GM12878 (cell line): ENCODE measurements around the gene TBX5. TPM values are rescaled to one million over a fixed set of nuclear protein-coding genes. Genes with fewer than 3 reads are reported as not detected.

ENCODE experiments used
- ATAC-seq: fragments of 200-7000 bp; cut with Tn5 transposase; 3 replicates; pipeline ENCODE4 v1.9.1; 2020; ENCODE audit warnings: mild to moderate bottlenecking, moderate library complexity
- BruUV-seq: library from RNA; stranded (reverse); fragments of 400-500 nt; replicated peaks from 2 replicates; lab custom pipeline; 2021; lab: Mats Ljungman, UMichigan
- CTCF ChIA-PET: fragments of 300-600 bp; sonication (Branson Sonifier 250); formaldehyde crosslinking; extraction: SDS; loops from one replicate; lab custom pipeline; 2021; ENCODE audit warnings: inconsistent platforms; lab: Yijun Ruan, JAX
- POLR2A ChIA-PET: fragments of 350-600 bp; formaldehyde crosslinking; extraction: SDS; loops from one replicate; lab custom pipeline; 2021; ENCODE audit warnings: inconsistent platforms; lab: Charles Lee
- RAD21 ChIA-PET: fragments of 300-600 bp; sonication (Branson Sonifier 250); formaldehyde crosslinking; loops from one replicate; lab custom pipeline; 2023; ENCODE audit warnings: antibody characterized with exemption; ENCODE audit not compliant: unreplicated experiment; lab: Charles Lee
- SMC1A ChIA-PET: fragments of 300-600 bp; sonication (Branson Sonifier 250); formaldehyde crosslinking; loops from one replicate; lab custom pipeline; 2023; ENCODE audit not compliant: unreplicated experiment, uncharacterized antibody; lab: Charles Lee
- DNase-seq: peaks from one replicate; pipeline ENCODE4 v3.0.0-alpha.2; 2011; ENCODE audit warnings: low read depth, low spot score
- FAIRE-seq: peaks from 3 replicates; lab custom pipeline; 2011; peaks lifted over from hg19 to GRCh38; lab: Jason Lieb, UNC
- H2AFZ ChIP-seq: 2 replicates; pipeline ENCODE4 v1.6.0; 2011; ENCODE audit warnings: low read depth, low read length, control low read depth; ENCODE audit not compliant: control insufficient read depth
- H3K27ac ChIP-seq: 2 replicates; pipeline ENCODE4 v1.5.1; 2011; ENCODE audit warnings: control low read depth; ENCODE audit not compliant: control insufficient read depth, insufficient read depth
- H3K27me3 ChIP-seq, 2 experiments: replicated peaks in 1 of 2; 2 replicates each; pipeline versions ENCODE4 v1.6.0 to v1.6.1; 2011; ENCODE audit warnings: low read length in 1 of 2; ENCODE audit not compliant: control insufficient read depth in 2 of 2, insufficient read depth in 2 of 2
- H3K36me3 ChIP-seq, 2 experiments: 2 replicates each; pipeline ENCODE4 v1.5.1; 2011; ENCODE audit warnings: low read length in 1 of 2; ENCODE audit not compliant: control insufficient read depth in 2 of 2, insufficient read depth in 2 of 2
- H3K4me1 ChIP-seq: 2 replicates; pipeline ENCODE4 v1.6.1; 2011; ENCODE audit warnings: mild to moderate bottlenecking, low read length, moderate library complexity, mixed read lengths; ENCODE audit not compliant: control insufficient read depth, insufficient read depth
- H3K4me2 ChIP-seq: 2 replicates; pipeline ENCODE4 v1.6.0; 2011; ENCODE audit warnings: control low read depth; ENCODE audit not compliant: control insufficient read depth, insufficient read depth
- H3K4me3 ChIP-seq: fragments of 200-600 bp; sonication (generic); 2 replicates; pipeline ENCODE4 v1.5.1; 2016
- H3K79me2 ChIP-seq: 2 replicates; pipeline ENCODE4 v1.6.0; 2011; ENCODE audit warnings: low read length; ENCODE audit not compliant: control insufficient read depth, insufficient read depth
- H3K9ac ChIP-seq: 2 replicates; pipeline ENCODE4 v1.8.0; 2011; ENCODE audit warnings: low read length, control low read depth, mixed read lengths; ENCODE audit not compliant: control insufficient read depth, insufficient read depth
- H3K9me3 ChIP-seq: replicated peaks from 3 replicates; pipeline ENCODE4 v1.5.1; 2011; ENCODE audit warnings: mild to moderate bottlenecking, low read length; ENCODE audit not compliant: control insufficient read depth, insufficient read depth
- H4K20me1 ChIP-seq: 2 replicates; pipeline ENCODE4 v1.6.0; 2011; ENCODE audit not compliant: control insufficient read depth, insufficient read depth
- BHLHE40 ChIP-seq, 2 experiments: fragments of 450-650 bp in 1 of 2; IDR thresholded peaks; 2 replicates each; pipeline ENCODE4 v1.6.1; 2011 to 2017; ENCODE audit warnings: low read depth in 2 of 2, borderline replicate concordance in 1 of 2, improper control_type of control experiment in 1 of 2, low read length in 1 of 2, mild to moderate bottlenecking in 1 of 2
- E4F1 ChIP-seq: fragments of 450-650 bp; IDR thresholded peaks from 2 replicates; pipeline ENCODE4 v1.6.1; 2018; ENCODE audit warnings: borderline replicate concordance, mild to moderate bottlenecking; ENCODE audit not compliant: partially characterized antibody
- ETV6 ChIP-seq, 2 experiments: fragments of 450-650 bp in 1 of 2; IDR thresholded peaks in 1 of 2; conservative IDR thresholded peaks in 1 of 2; 2 replicates each; pipeline ENCODE4 v1.6.1; 2014; ENCODE audit warnings: antibody characterized with exemption in 1 of 2, borderline replicate concordance in 1 of 2, low read depth in 1 of 2, mild to moderate bottlenecking in 1 of 2, moderate library complexity in 1 of 2
- JUNB ChIP-seq: IDR thresholded peaks from 2 replicates; pipeline ENCODE4 v1.6.1; 2016; ENCODE audit warnings: antibody characterized with exemption, mild to moderate bottlenecking
- JUND ChIP-seq: IDR thresholded peaks from 2 replicates; pipeline ENCODE4 v1.6.1; 2012; ENCODE audit warnings: low read depth, mild to moderate bottlenecking, low read length, improper control_type of control experiment, moderate library complexity
- MEF2B ChIP-seq: fragments of 450-650 bp; IDR thresholded peaks from 2 replicates; pipeline ENCODE4 v1.6.1; 2018; ENCODE audit warnings: mild to moderate bottlenecking, moderate library complexity; ENCODE audit not compliant: partially characterized antibody, poor library complexity, severe bottlenecking
- MTA3 ChIP-seq: IDR thresholded peaks from 2 replicates; pipeline ENCODE4 v1.6.1; 2012; ENCODE audit warnings: low read length, inconsistent platforms, borderline replicate concordance
- MXI1 ChIP-seq: fragments of 150-350 bp; IDR thresholded peaks from 2 replicates; pipeline ENCODE4 v1.6.1; 2011; ENCODE audit warnings: low read depth, mild to moderate bottlenecking, inconsistent platforms, low read length, improper control_type of control experiment
- SRF ChIP-seq, 2 experiments: IDR thresholded peaks; 2 replicates each; pipeline ENCODE4 v1.6.1; 2011; ENCODE audit warnings: low read depth in 2 of 2, low read length in 2 of 2, mild to moderate bottlenecking in 1 of 2, moderate library complexity in 1 of 2
- TARDBP ChIP-seq: IDR thresholded peaks from 2 replicates; pipeline ENCODE4 v1.6.1; 2016; ENCODE audit warnings: borderline replicate concordance
- USF2 ChIP-seq: IDR thresholded peaks from 2 replicates; pipeline ENCODE4 v1.6.1; 2011; ENCODE audit warnings: low read depth, low read length, improper control_type of control experiment, borderline replicate concordance
- ZZZ3 ChIP-seq: IDR thresholded peaks from 2 replicates; pipeline ENCODE4 v1.6.1; 2011; ENCODE audit warnings: low read depth; ENCODE audit not compliant: control insufficient read depth, insufficient read length
- WGBS: methylation state at CpG from one replicate; pipeline ENCODE4 v1.1.6; 2016; ENCODE audit warnings: low lambda C conversion rate; ENCODE audit not compliant: insufficient replicate concordance, insufficient coverage; ENCODE audit errors: missing lambda C conversion rate; 5-methylcytosine and 5-hydroxymethylcytosine counted together
- in situ Hi-C: fragments of 300-500 bp; cut with MboI; formaldehyde crosslinking; loops from 9 replicates; pipeline ENCODE4 v1.14.3; 2018; ENCODE audit warnings: mixed read lengths
- intact Hi-C: fragments of 100-400 bp; cut with micrococcal nuclease; formaldehyde crosslinking; loops from one replicate; pipeline ENCODE4 v1.14.2; 2022; ENCODE audit not compliant: unreplicated experiment
- polyA plus RNA-seq, 11 experiments: library from polyadenylated mRNA; depleted of rRNA in 4 of 11; unstranded in 6 of 11; stranded (reverse) in 5 of 11; fragments of >200 nt; fragmentation: Nextera tagmentation in 4 of 11; fragmentation: Illumina TruSeq in 1 of 11; extraction: Ambion mirVana in 4 of 11; extraction: Trizol in 1 of 11; gene quantifications; 1 replicate in 1 of 11; 2 replicates in 10 of 11; pipeline versions ENCODE4 v1.2.1 to v1.2.3, GENCODE V29; 2011 to 2016; ENCODE audit warnings: inconsistent platforms in 2 of 11, missing spikeins in 2 of 11, low read depth in 1 of 11
- total RNA-seq, 4 experiments: library from RNA; depleted of rRNA in 3 of 4; stranded (reverse); fragments of >200 nt in 3 of 4; fragmentation: Illumina TruSeq in 1 of 4; extraction: Trizol in 1 of 4; gene quantifications; 2 replicates each; pipeline versions ENCODE4 v1.2.1 to v1.2.3, GENCODE V29; 2013 to 2021
- TF ChIP-seq, protein P1 (sequence below): IDR thresholded peaks from 2 replicates; pipeline ENCODE4 v1.6.1; 2011; ENCODE audit warnings: mild to moderate bottlenecking, low read depth, low read length, moderate library complexity; ENCODE audit not compliant: insufficient replicate concordance

The TBX5 gene
- total and polyA plus RNA-seq, 10 of the 15 experiments (the other 5 are each of a cell fraction or from before 2014, with no cell fraction given): 0.04 TPM; not detected in 9

DNA sequence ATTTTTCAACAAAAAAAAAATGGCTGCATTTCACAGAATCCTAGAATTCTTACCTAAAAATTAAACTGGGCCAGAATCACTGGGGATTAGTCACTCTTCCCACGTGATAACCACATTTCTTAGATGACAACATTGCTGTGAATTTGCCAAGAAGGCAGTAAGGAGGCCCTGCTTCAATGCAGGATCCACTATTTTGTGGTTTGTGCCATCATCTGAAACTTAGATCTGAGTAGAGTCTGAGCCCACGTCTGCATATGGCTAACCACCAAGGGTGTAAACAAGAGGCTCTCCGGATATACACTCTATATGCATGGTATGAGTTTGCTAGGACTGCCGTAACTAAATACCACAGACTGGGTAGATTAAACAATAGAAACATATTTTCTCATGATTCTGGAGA lies 24.4 kb upstream of the TBX5 start (continued):
- TF ChIP-seq JUND (no peak), MEF2B (no peak)

DNA sequence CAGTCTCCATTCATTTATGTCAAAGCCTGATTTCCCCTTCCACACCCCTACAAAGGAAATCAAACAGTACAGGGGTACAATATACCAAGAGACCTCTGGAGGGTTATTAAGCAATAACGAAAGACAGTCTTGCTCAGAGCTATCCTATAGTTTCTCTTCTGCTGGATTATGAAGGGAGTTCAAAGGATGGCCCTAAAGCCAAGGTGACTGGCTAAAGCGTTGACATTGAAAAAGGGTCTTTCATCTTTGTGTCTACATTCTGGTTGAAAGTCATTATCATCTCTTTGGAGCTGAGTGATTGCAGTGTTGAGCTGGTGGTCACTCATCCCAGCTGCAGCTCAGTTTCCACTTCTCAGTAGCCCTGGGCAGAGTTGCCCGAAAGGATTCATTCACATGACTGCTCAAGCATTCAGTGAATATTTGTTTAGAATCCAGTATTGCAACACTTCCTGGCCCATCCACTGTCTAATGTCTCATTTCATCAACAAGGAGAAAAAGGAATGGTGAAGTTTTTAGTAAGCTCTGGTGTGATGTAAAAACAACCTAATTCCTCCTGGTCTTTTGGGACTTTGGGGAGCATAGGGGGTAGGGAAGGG lies 19.2 kb upstream of the TBX5 start:
- no peaks in the 10 kb centered on the region for H3K36me3 ChIP-seq
- no peak overlapping the region for H3K9ac ChIP-seq
- ChIA-PET POLR2A (no interaction called here), RAD21 (no interaction called here), CTCF (no interaction called here), SMC1A (no interaction called here)
- H3K9me3 ChIP-seq: no peaks in the 10 kb centered on the region
- TF ChIP-seq USF2 (no peak), JUNB (no peak), ETV6 (conservative IDR thresholded peaks at IDR 0.05 in 1 of 2, IDR thresholded peaks at IDR 0.05 in 1 of 2; ENCODE audit: borderline replicate concordance in 1 of 2, low read depth in 1 of 2) (no peak), BHLHE40 (IDR thresholded peaks at IDR 0.05; ENCODE audit: borderline replicate concordance in 1 of 2, low read depth in 2 of 2, low read length in 1 of 2) (no peak), TARDBP (no peak), MTA3 (no peak), MXI1 (no peak), E4F1 (no peak), ZZZ3 (no peak), SRF (IDR thresholded peaks at IDR 0.05; ENCODE audit: low read depth in 2 of 2, low read length in 2 of 2) (no peak)
- TF ChIP-seq, protein P1, sequence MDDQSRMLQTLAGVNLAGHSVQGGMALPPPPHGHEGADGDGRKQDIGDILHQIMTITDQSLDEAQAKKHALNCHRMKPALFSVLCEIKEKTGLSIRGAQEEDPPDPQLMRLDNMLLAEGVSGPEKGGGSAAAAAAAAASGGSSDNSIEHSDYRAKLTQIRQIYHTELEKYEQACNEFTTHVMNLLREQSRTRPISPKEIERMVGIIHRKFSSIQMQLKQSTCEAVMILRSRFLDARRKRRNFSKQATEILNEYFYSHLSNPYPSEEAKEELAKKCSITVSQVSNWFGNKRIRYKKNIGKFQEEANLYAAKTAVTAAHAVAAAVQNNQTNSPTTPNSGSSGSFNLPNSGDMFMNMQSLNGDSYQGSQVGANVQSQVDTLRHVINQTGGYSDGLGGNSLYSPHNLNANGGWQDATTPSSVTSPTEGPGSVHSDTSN: no peak
- ATAC-seq: no peak
- no peak overlapping the region for H3K27ac ChIP-seq
- WGBS: 0% methylated on average over 3 of the region's 3 CpGs
- in situ Hi-C loops (no loop called here), intact Hi-C loops (no loop called here)
- no peak overlapping the region for H2AFZ ChIP-seq
- no peaks in the 10 kb centered on the region for H3K4me1 ChIP-seq
- no peaks in the 10 kb centered on the region for H3K27me3 ChIP-seq
- H4K20me1 ChIP-seq: no peaks in the 10 kb centered on the region
- no peak overlapping the region for H3K4me3 ChIP-seq
- no TSS peak for BruUV-seq
- H3K79me2 ChIP-seq: no peaks in the 10 kb centered on the region
- no peak for DNase-seq
- H3K4me2 ChIP-seq: no peak overlapping the region
- no peak for FAIRE-seq
